Caco-2 (cell line): ENCODE data around the gene TSPAN32. TPM values are rescaled to one million over a fixed set of nuclear protein-coding genes. Genes with fewer than 3 reads are reported as not detected.

Experiments used
- BruUV-seq: library from RNA; stranded (reverse); fragments of 400-500 nt; replicated peaks from 2 replicates; lab custom pipeline; 2021; lab: Mats Ljungman, UMichigan
- CTCF ChIA-PET: fragments of 300-600 bp; sonication (Branson Sonifier 250); formaldehyde crosslinking; loops from one replicate; lab custom pipeline; 2022; ENCODE audit warnings: antibody characterized with exemption; lab: Charles Lee
- POLR2A ChIA-PET: fragments of 300-600 bp; sonication (Branson Sonifier 250); formaldehyde crosslinking; loops from one replicate; lab custom pipeline; 2022; ENCODE audit warnings: antibody characterized with exemption; lab: Charles Lee
- DNase-seq, 2 experiments: peaks; one replicate each; pipeline versions ENCODE4 v3.0.0 to v3.0.0-alpha.2; 2020 to 2022
- H3K27me3 ChIP-seq: replicated peaks from 2 replicates; pipeline ENCODE4 v1.6.0; 2011; ENCODE audit warnings: low read length; ENCODE audit not compliant: control insufficient read depth, insufficient read depth
- H3K36me3 ChIP-seq: 2 replicates; pipeline ENCODE4 v1.5.1; 2011; ENCODE audit warnings: low read length; ENCODE audit not compliant: control insufficient read depth, insufficient read depth
- H3K4me1 ChIP-seq: fragments of 250-450 bp; sonication (Bioruptor Pico); 2 replicates; pipeline ENCODE4 v1.5.1; 2020; ENCODE audit warnings: mild to moderate bottlenecking
- H3K4me3 ChIP-seq: 2 replicates; pipeline ENCODE4 v1.5.1; 2011; ENCODE audit warnings: low read depth, mild to moderate bottlenecking, control low read depth, low read length
- H3K9me3 ChIP-seq: fragments of 250-450 bp; sonication (Bioruptor Pico); 2 replicates; pipeline ENCODE4 v1.5.1; 2020; ENCODE audit warnings: mild to moderate bottlenecking, moderate library complexity
- H3K27ac Mint-ChIP-seq: one replicate; pipeline ENCODE4 v1.8.0; 2022; ENCODE audit warnings: mixed read lengths; ENCODE audit not compliant: unreplicated experiment
- H3K27me3 Mint-ChIP-seq: one replicate; pipeline ENCODE4 v1.8.0; 2022; ENCODE audit warnings: mixed read lengths; ENCODE audit not compliant: insufficient read depth, unreplicated experiment
- H3K36me3 Mint-ChIP-seq: one replicate; pipeline ENCODE4 v1.8.0; 2022; ENCODE audit warnings: mild to moderate bottlenecking, mixed read lengths; ENCODE audit not compliant: insufficient read depth, unreplicated experiment
- H3K4me1 Mint-ChIP-seq: one replicate; pipeline ENCODE4 v1.8.0; 2022; ENCODE audit warnings: low read depth, mixed read lengths; ENCODE audit not compliant: unreplicated experiment
- H3K4me3 Mint-ChIP-seq: one replicate; pipeline ENCODE4 v1.8.0; 2022; ENCODE audit warnings: mild to moderate bottlenecking, moderate library complexity, mixed read lengths; ENCODE audit not compliant: unreplicated experiment
- H3K9me3 Mint-ChIP-seq: one replicate; pipeline ENCODE4 v1.8.0; 2022; ENCODE audit warnings: mixed read lengths; ENCODE audit not compliant: unreplicated experiment
- CTCF ChIP-seq, 2 experiments: fragments of 200-600 bp in 1 of 2; IDR thresholded peaks; 1 replicate in 1 of 2; 2 replicates in 1 of 2; pipeline versions ENCODE4 v1.5.1 to v1.8.0; 2011 to 2022; ENCODE audit warnings: antibody characterized with exemption in 1 of 2, control low read depth in 1 of 2, inconsistent platforms in 1 of 2, low read depth in 1 of 2, low read length in 1 of 2, mild to moderate bottlenecking in 1 of 2, moderate library complexity in 1 of 2; ENCODE audit not compliant: insufficient read depth in 1 of 2, severe bottlenecking in 1 of 2, unreplicated experiment in 1 of 2
- intact Hi-C: fragments of 100-400 bp; cut with micrococcal nuclease; formaldehyde crosslinking; loops from one replicate; pipeline ENCODE4 v1.10.0; 2022; ENCODE audit not compliant: unreplicated experiment
- total RNA-seq: library from RNA; stranded (reverse); gene quantifications from 2 replicates; pipeline ENCODE4 v1.2.3, GENCODE V29; 2022

Gene TSPAN32
- total RNA-seq, 1 experiment from 2014 or later, result 1.2 TPM

- H3K4me3 Mint-ChIP-seq, result no peak overlapping the region
- intact Hi-C loops, result no loop called here
- Histone ChIP-seq H3K4me3 (no peak overlapping the region), H3K4me1 (peaks cover 11% of the 10 kb centered on the region), H3K27me3 (no peaks in the 10 kb centered on the region), H3K9me3 (peaks cover 15% of the 10 kb centered on the region), H3K36me3 (no peaks in the 10 kb centered on the region)
- BruUV-seq, result no TSS peak
- no peak overlapping the region for H3K27ac Mint-ChIP-seq
- ChIA-PET CTCF (no interaction called here), POLR2A (no interaction called here)
- peaks cover 11% of the 10 kb centered on the region for H3K27me3 Mint-ChIP-seq
- H3K36me3 Mint-ChIP-seq, result no peaks in the 10 kb centered on the region
- peaks cover 17% of the 10 kb centered on the region for H3K9me3 Mint-ChIP-seq
- TF ChIP-seq CTCF (IDR thresholded peaks at IDR 0.05; ENCODE audit: insufficient read depth in 1 of 2, low read depth in 1 of 2, low read length in 1 of 2, severe bottlenecking in 1 of 2, unreplicated experiment in 1 of 2), result no peak
- DNase-seq, result no peak
- H3K4me1 Mint-ChIP-seq, result peaks cover 8% of the 10 kb centered on the region
These were observed 44.9 kb downstream of the TSPAN32 start for GRCh38 chr11:2346586-2347307.

GRCh38 chr11:2347308-2347830 lies 45.6 kb downstream of the TSPAN32 start:
- ChIA-PET POLR2A (no interaction called here), CTCF (no interaction called here)
- peaks cover 15% of the 10 kb centered on the region for H3K9me3 ChIP-seq
- Mint-ChIP-seq H3K4me1 (peaks cover 11% of the 10 kb centered on the region), H3K27ac (no peak overlapping the region), H3K9me3 (peaks cover 17% of the 10 kb centered on the region), H3K27me3 (peaks cover 11% of the 10 kb centered on the region), H3K36me3 (no peaks in the 10 kb centered on the region), H3K4me3 (no peak overlapping the region)
- H3K4me1 ChIP-seq, result peaks cover 15% of the 10 kb centered on the region
- TF ChIP-seq CTCF (IDR thresholded peaks at IDR 0.05; ENCODE audit: insufficient read depth in 1 of 2, low read depth in 1 of 2, low read length in 1 of 2, severe bottlenecking in 1 of 2, unreplicated experiment in 1 of 2), result no peak
- H3K27me3 ChIP-seq, result no peaks in the 10 kb centered on the region
- BruUV-seq, result no TSS peak
- H3K4me3 ChIP-seq, result no peak overlapping the region
- intact Hi-C loops, result no loop called here
- H3K36me3 ChIP-seq, result no peaks in the 10 kb centered on the region
- DNase-seq, result no peak

GRCh38 chr11:2348986-2349385 lies 47.2 kb downstream of the TSPAN32 start:
- H3K4me3 ChIP-seq, result no peak overlapping the region
- TF ChIP-seq CTCF (IDR thresholded peaks at IDR 0.05; ENCODE audit: insufficient read depth in 1 of 2, low read depth in 1 of 2, low read length in 1 of 2, severe bottlenecking in 1 of 2, unreplicated experiment in 1 of 2), result no peak
- CTCF ChIA-PET, result no interaction called here
- DNase-seq, result no peak
- H3K9me3 Mint-ChIP-seq, result peaks cover 17% of the 10 kb centered on the region
- no peaks in the 10 kb centered on the region for H3K27me3 ChIP-seq
- H3K4me1 Mint-ChIP-seq, result peaks cover 21% of the 10 kb centered on the region
- no peaks in the 10 kb centered on the region for H3K36me3 Mint-ChIP-seq
- intact Hi-C loops, result no loop called here
- H3K9me3 ChIP-seq, result peaks cover 15% of the 10 kb centered on the region
- H3K27me3 Mint-ChIP-seq, result peaks cover 6% of the 10 kb centered on the region
- no peak overlapping the region for H3K27ac Mint-ChIP-seq
- H3K4me1 ChIP-seq, result peaks cover 17% of the 10 kb centered on the region
- BruUV-seq, result no TSS peak
- no peak overlapping the region for H3K4me3 Mint-ChIP-seq
- POLR2A ChIA-PET, result no interaction called here
- H3K36me3 ChIP-seq, result no peaks in the 10 kb centered on the region
